H9 (cell line): ENCODE data around the gene DPP10. TPM values are rescaled to one million over a fixed set of nuclear protein-coding genes. Genes with fewer than 3 reads are reported as not detected.

Experiments
- DNase-seq: peaks from one replicate; pipeline ENCODE4 v3.0.0-alpha.2; 2017
- H2AFZ ChIP-seq: one replicate; pipeline ENCODE4 v1.6.1; 2013; ENCODE audit warnings: mild to moderate bottlenecking, low read length, control low read depth, moderate library complexity
- H2AK5ac ChIP-seq: 2 replicates; pipeline ENCODE4 v1.6.1; 2013; ENCODE audit warnings: low read length, control low read depth, mixed read lengths; ENCODE audit not compliant: insufficient read length
- H2BK120ac ChIP-seq: one replicate; pipeline ENCODE4 v1.6.1; 2013; ENCODE audit warnings: low read depth, mild to moderate bottlenecking, low read length, control low read depth, inconsistent platforms; ENCODE audit not compliant: poor library complexity, severe bottlenecking
- H2BK12ac ChIP-seq: 2 replicates; pipeline ENCODE4 v1.6.1; 2013; ENCODE audit warnings: low read length, control low read depth, mixed read lengths, low read depth; ENCODE audit not compliant: insufficient read length
- H2BK15ac ChIP-seq: 2 replicates; pipeline ENCODE4 v1.6.1; 2013; ENCODE audit warnings: low read depth, low read length, control low read depth
- H2BK20ac ChIP-seq: one replicate; pipeline ENCODE4 v1.6.1; 2013; ENCODE audit warnings: low read depth, mild to moderate bottlenecking, low read length, control low read depth, inconsistent platforms; ENCODE audit not compliant: poor library complexity, severe bottlenecking
- H2BK5ac ChIP-seq: 2 replicates; pipeline ENCODE4 v1.6.1; 2013; ENCODE audit warnings: low read length, control low read depth, mixed read lengths; ENCODE audit not compliant: insufficient read length
- H3K14ac ChIP-seq: 2 replicates; pipeline ENCODE4 v1.6.1; 2013; ENCODE audit warnings: low read length, control low read depth; ENCODE audit not compliant: insufficient read depth
- H3K18ac ChIP-seq: 2 replicates; pipeline ENCODE4 v1.6.1; 2013; ENCODE audit warnings: low read depth, mild to moderate bottlenecking, mixed read lengths, low read length, control low read depth; ENCODE audit not compliant: insufficient read length
- H3K23ac ChIP-seq: 2 replicates; pipeline ENCODE4 v1.6.1; 2013; ENCODE audit warnings: low read length, control low read depth, mixed read lengths, low read depth; ENCODE audit not compliant: insufficient read length
- H3K23me2 ChIP-seq: 2 replicates; pipeline ENCODE4 v1.6.1; 2013; ENCODE audit warnings: low read depth, mild to moderate bottlenecking, mixed read lengths, low read length, control low read depth; ENCODE audit not compliant: insufficient read length, poor library complexity, severe bottlenecking
- H3K27ac ChIP-seq: 2 replicates; pipeline ENCODE4 v1.5.1; 2013; ENCODE audit warnings: low read length, control low read depth, mixed read lengths, low read depth; ENCODE audit not compliant: insufficient read length
- H3K27me3 ChIP-seq: 2 replicates; pipeline ENCODE4 v1.6.1; 2013; ENCODE audit warnings: low read length, control low read depth, inconsistent platforms; ENCODE audit not compliant: insufficient read depth
- H3K4ac ChIP-seq: 2 replicates; pipeline ENCODE4 v1.6.1; 2013; ENCODE audit warnings: low read depth, mild to moderate bottlenecking, control low read depth, inconsistent platforms, low read length, moderate library complexity
- H3K4me1 ChIP-seq: 2 replicates; pipeline ENCODE4 v1.6.1; 2013; ENCODE audit warnings: low read length, control low read depth, inconsistent platforms; ENCODE audit not compliant: insufficient read depth
- H3K4me2 ChIP-seq: 2 replicates; pipeline ENCODE4 v1.6.1; 2013; ENCODE audit warnings: low read length, control low read depth, mixed read lengths; ENCODE audit not compliant: insufficient read length, insufficient read depth
- H3K56ac ChIP-seq: 2 replicates; pipeline ENCODE4 v1.6.1; 2013; ENCODE audit warnings: low read depth, mild to moderate bottlenecking, mixed read lengths, low read length, control low read depth; ENCODE audit not compliant: insufficient read length
- H3K79me1 ChIP-seq: 2 replicates; pipeline ENCODE4 v1.6.1; 2013; ENCODE audit warnings: low read depth, mild to moderate bottlenecking, moderate library complexity, low read length, control low read depth, inconsistent platforms; ENCODE audit not compliant: insufficient read depth, poor library complexity, severe bottlenecking
- H3K79me2 ChIP-seq: 2 replicates; pipeline ENCODE4 v1.6.1; 2013; ENCODE audit warnings: low read length, control low read depth, inconsistent platforms; ENCODE audit not compliant: insufficient read depth
- H3K9ac ChIP-seq: 2 replicates; pipeline ENCODE4 v1.6.1; 2013; ENCODE audit warnings: low read length, control low read depth, mixed read lengths; ENCODE audit not compliant: insufficient read length; ENCODE audit errors: extremely low read depth
- H3K9me3 ChIP-seq: one replicate; pipeline ENCODE4 v1.6.1; 2013; ENCODE audit warnings: low read depth, low read length, inconsistent platforms; ENCODE audit not compliant: control insufficient read depth
- H3T11ph ChIP-seq: one replicate; pipeline ENCODE4 v1.6.1; 2013; ENCODE audit warnings: mild to moderate bottlenecking, low read length, control low read depth, inconsistent platforms
- H4K20me1 ChIP-seq: one replicate; pipeline ENCODE4 v1.6.1; 2013; ENCODE audit not compliant: control insufficient read depth, insufficient read length, insufficient read depth
- H4K5ac ChIP-seq: 2 replicates; pipeline ENCODE4 v1.6.1; 2013; ENCODE audit warnings: low read depth, mild to moderate bottlenecking, mixed read lengths, low read length, control low read depth; ENCODE audit not compliant: insufficient read length
- H4K8ac ChIP-seq: replicated peaks from 2 replicates; pipeline ENCODE4 v1.6.1; 2013; ENCODE audit warnings: low read length, control low read depth, mixed read lengths, low read depth; ENCODE audit not compliant: insufficient read length
- H4K91ac ChIP-seq: 2 replicates; pipeline ENCODE4 v1.6.1; 2013; ENCODE audit warnings: low read depth, mild to moderate bottlenecking, moderate library complexity, mixed read lengths, low read length, control low read depth; ENCODE audit not compliant: insufficient read length
- H3K27ac Mint-ChIP-seq, 3 experiments: 2 replicates in 2 of 3; 3 replicates in 1 of 3; pipeline ENCODE4 v1.8.0; 2020 to 2021; ENCODE audit warnings: mixed read lengths in 3 of 3, mild to moderate bottlenecking in 1 of 3, moderate library complexity in 1 of 3
- H3K27me3 Mint-ChIP-seq: 2 replicates; pipeline ENCODE4 v1.8.0; 2021; ENCODE audit warnings: low read depth, mild to moderate bottlenecking, moderate library complexity, mixed read lengths
- H3K36me3 Mint-ChIP-seq, 3 experiments: 2 replicates in 2 of 3; 3 replicates in 1 of 3; pipeline ENCODE4 v1.8.0; 2020 to 2021; ENCODE audit warnings: low read depth in 3 of 3, mixed read lengths in 3 of 3; ENCODE audit not compliant: insufficient read depth in 1 of 3
- H3K4me1 Mint-ChIP-seq, 2 experiments: 2 replicates each; pipeline ENCODE4 v1.8.0; 2020; ENCODE audit warnings: mixed read lengths in 2 of 2
- H3K4me3 Mint-ChIP-seq, 2 experiments: 2 replicates in 1 of 2; 3 replicates in 1 of 2; pipeline ENCODE4 v1.8.0; 2020 to 2021; ENCODE audit warnings: mild to moderate bottlenecking in 2 of 2, mixed read lengths in 2 of 2, moderate library complexity in 1 of 2
- H3K9me3 Mint-ChIP-seq, 2 experiments: 2 replicates in 1 of 2; 3 replicates in 1 of 2; pipeline ENCODE4 v1.8.0; 2020; ENCODE audit warnings: mild to moderate bottlenecking in 2 of 2, mixed read lengths in 2 of 2, moderate library complexity in 1 of 2
- WGBS: extraction: QIAGEN DNeasy Blood & Tissue Kit; methylation state at CpG from one replicate; pipeline ENCODE4 v1.1.7; 2013; ENCODE audit warnings: missing lambda C conversion rate, low lambda C conversion rate, mixed read lengths; ENCODE audit not compliant: insufficient read length; ENCODE audit errors: extremely low coverage; 5-methylcytosine and 5-hydroxymethylcytosine counted together
- total RNA-seq: library from RNA; stranded (reverse); gene quantifications from 2 replicates; pipeline ENCODE4 v1.2.1, GENCODE V29; 2021
- TF ChIP-seq, protein P1 (sequence below): fragments of 200-600 bp; sonication (generic); conservative IDR thresholded peaks from 3 replicates; pipeline ENCODE4 v1.8.0; 2021; ENCODE audit warnings: antibody characterized with exemption, mild to moderate bottlenecking

Gene DPP10
- total RNA-seq, 1 experiment from 2014 or later, result 11.3 TPM

DNA sequence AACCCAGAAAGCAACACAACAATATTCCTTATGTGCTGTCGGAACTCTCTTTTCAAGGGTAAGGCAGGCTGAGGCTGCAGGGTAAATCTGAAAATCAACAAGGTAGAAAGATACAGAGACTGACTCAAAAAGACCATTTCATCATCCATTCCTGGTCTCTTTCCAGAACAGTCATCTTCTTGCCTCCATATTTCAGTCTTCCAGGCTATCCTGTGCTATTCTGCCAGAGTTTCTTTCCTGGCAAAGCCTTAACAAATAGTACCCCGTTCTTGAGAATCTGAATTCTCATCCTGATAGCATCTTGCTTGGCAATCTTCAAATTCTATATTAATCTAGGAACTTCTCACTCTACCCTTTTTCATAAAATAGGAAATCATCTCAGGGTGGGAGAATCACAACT lies 15.5 kb downstream of the DPP10 start:
- no peak overlapping the region for H4K8ac ChIP-seq
- peaks cover 0 to 6% (median 4%) of the 10 kb centered on the region in 3 experiments; a peak in 3 of 7 replicates for H3K36me3 Mint-ChIP-seq
- H3K9me3 Mint-ChIP-seq, result peaks cover 5 to 7% of the 10 kb centered on the region in 2 experiments; a peak in 2 of 5 replicates
- H3K79me2 ChIP-seq, result no peaks in the 10 kb centered on the region
- no peaks in the 10 kb centered on the region for H3K27me3 ChIP-seq
- H2BK20ac ChIP-seq, result no peak overlapping the region
- no peak overlapping the region for H4K5ac ChIP-seq
- H3K9ac ChIP-seq, result no peak overlapping the region
- peaks cover 15% of the 10 kb centered on the region for H3K27me3 Mint-ChIP-seq
- no peaks in the 10 kb centered on the region for H4K20me1 ChIP-seq
- H4K91ac ChIP-seq, result no peak overlapping the region
- H2BK15ac ChIP-seq, result no peak overlapping the region
- H3K4me3 Mint-ChIP-seq, result no peak overlapping the region
- no peak overlapping the region for H2BK5ac ChIP-seq
- H3K56ac ChIP-seq, result no peak overlapping the region
- H3K4me1 ChIP-seq, result peaks cover 2% of the 10 kb centered on the region; the same call in 1 of the 2 replicates
- H3K9me3 ChIP-seq, result no peaks in the 10 kb centered on the region
- H3K79me1 ChIP-seq, result no peaks in the 10 kb centered on the region
- no peak overlapping the region for H3K23ac ChIP-seq
- H3K18ac ChIP-seq, result no peak overlapping the region
- H2AK5ac ChIP-seq, result no peak overlapping the region
- H3K4me2 ChIP-seq, result no peak overlapping the region
- H3K27ac ChIP-seq, result no peak overlapping the region
- H3K4ac ChIP-seq, result no peak overlapping the region
- H2BK120ac ChIP-seq, result no peak overlapping the region
- no peak for DNase-seq
- H2AFZ ChIP-seq, result no peak overlapping the region
- no peak overlapping the region for H3K27ac Mint-ChIP-seq
- H3T11ph ChIP-seq, result no peak overlapping the region
- no peak overlapping the region for H2BK12ac ChIP-seq
- WGBS, result no CpG with 5 or more reads among the region's 2 CpGs
- peaks cover 22 to 26% of the 10 kb centered on the region in 2 experiments for H3K4me1 Mint-ChIP-seq
- H3K23me2 ChIP-seq, result no peaks in the 10 kb centered on the region
- TF ChIP-seq, protein P1, sequence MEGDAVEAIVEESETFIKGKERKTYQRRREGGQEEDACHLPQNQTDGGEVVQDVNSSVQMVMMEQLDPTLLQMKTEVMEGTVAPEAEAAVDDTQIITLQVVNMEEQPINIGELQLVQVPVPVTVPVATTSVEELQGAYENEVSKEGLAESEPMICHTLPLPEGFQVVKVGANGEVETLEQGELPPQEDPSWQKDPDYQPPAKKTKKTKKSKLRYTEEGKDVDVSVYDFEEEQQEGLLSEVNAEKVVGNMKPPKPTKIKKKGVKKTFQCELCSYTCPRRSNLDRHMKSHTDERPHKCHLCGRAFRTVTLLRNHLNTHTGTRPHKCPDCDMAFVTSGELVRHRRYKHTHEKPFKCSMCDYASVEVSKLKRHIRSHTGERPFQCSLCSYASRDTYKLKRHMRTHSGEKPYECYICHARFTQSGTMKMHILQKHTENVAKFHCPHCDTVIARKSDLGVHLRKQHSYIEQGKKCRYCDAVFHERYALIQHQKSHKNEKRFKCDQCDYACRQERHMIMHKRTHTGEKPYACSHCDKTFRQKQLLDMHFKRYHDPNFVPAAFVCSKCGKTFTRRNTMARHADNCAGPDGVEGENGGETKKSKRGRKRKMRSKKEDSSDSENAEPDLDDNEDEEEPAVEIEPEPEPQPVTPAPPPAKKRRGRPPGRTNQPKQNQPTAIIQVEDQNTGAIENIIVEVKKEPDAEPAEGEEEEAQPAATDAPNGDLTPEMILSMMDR, result no peak
- H3K14ac ChIP-seq, result no peak overlapping the region
